ENCODE data around the gene TRAF2.

The TRAF2 gene

GRCh38 chr9:136886610-136887597 lies 588 bp downstream of the TRAF2 start:
- peak; percentile 6 for DNase-seq

DNA sequence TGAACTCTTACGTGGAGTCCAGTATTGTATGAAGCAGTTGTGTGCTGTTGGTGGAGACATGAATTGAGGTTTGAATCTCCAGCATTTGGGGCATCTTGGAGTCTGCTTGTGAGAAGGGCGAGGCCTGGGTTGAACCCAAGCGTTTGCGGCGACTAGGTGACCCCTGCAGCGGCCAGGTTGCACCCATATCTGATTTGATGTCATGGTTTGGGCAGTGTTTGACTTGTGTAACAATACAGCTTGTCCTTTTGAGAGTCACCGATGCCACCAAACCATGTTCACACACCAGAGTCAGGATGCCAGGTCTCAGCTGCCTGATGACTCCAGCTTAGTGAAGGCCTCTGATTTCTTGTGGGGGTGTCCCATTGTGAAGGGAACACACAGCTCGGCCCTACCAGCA lies 2.1 kb downstream of the TRAF2 start:
- DNase-seq: no peak

GRCh38 chr9:136889858-136890257 lies 3.5 kb downstream of the TRAF2 start:
- no peak for DNase-seq

- no peak for DNase-seq
Observed at GRCh38 chr9:136890661-136891060, 4.3 kb downstream of the TRAF2 start.

- no peak for DNase-seq
Observed at GRCh38 chr9:136896027-136896426, 9.7 kb downstream of the TRAF2 start.

DNA sequence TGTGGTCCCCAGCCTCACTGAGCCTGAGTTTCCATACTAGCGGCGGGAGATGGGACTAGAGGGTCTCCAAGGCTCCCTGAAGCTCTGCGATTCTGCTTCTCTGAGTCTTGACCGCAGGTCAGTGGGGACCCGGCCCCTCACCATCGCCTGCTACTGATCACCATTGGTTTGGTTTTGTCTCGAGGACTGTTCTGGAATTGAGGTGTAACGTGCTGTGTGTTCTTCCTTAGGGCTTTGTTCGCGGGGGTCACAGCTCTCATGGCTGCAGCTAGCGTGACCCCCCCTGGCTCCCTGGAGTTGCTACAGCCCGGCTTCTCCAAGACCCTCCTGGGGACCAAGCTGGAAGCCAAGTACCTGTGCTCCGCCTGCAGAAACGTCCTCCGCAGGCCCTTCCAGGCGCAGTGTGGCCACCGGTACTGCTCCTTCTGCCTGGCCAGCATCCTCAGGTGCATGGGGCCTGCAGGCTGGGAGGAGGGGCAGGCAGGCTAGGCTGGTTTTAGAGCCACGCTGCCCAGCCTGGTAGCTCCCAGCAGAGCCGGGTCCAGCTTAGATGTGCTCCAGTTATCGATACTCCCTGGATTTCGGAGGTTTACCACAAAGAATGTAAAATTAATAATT lies 12.3 kb downstream of the TRAF2 start:
- no peak for DNase-seq

GRCh38 chr9:136899196-136899595 lies 12.9 kb downstream of the TRAF2 start:
- no peak for DNase-seq

- DNase-seq: no peak
Observed at GRCh38 chr9:136900556-136900955, 14.2 kb downstream of the TRAF2 start.

DNA sequence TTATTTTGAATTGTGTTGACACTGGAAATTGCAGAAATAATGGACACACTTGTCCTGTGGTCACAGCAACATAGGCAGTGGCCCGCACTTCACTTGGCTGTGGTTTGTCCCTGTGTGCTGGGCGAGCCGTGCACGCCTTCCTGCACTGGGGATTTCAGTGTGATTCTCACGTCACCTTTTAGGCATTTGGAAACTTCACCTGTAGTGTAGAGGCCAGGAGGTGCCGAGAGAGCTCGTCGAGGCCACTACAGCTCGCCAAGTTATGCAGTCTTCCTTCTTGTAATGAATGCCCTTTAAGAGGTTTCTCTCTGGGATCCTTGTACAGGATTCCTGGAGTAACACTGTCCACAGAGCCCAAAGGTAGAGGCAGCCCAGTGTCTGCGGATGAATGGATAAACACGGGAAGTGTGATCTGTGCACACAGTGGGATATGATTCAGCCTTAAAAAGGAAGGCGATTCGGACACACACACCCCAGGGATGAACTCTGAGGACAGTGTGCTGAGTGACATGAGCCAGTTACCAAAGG lies 14.7 kb downstream of the TRAF2 start:
- no peak for DNase-seq

GRCh38 chr9:136901516-136902258 lies 15.4 kb downstream of the TRAF2 start:
- no peak for DNase-seq

GRCh38 chr9:136902259-136902821 lies 16.0 kb downstream of the TRAF2 start:
- no peak for DNase-seq

- DNase-seq: no peak
Observed at GRCh38 chr9:136903041-136903554, 16.8 kb downstream of the TRAF2 start.

DNA sequence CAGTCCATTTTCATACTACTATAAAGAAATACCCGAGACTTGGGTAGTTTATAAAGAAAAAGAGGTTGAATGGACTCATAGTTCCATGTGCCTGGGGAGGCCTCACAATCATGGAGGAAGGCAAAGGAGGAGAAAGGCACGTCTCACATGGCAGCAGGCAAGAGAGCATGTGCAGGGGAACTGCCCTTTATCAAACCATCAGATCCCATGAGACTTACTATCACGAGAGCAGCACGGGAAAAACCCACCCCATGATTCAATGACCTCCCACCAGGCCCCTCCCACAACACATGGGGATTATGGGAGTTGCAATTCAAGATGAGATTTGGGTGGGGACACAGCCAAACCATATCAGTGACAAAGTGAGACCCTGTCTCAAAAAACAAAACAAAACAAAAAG lies 19.9 kb downstream of the TRAF2 start:
- DNase-seq: no peak

DNA sequence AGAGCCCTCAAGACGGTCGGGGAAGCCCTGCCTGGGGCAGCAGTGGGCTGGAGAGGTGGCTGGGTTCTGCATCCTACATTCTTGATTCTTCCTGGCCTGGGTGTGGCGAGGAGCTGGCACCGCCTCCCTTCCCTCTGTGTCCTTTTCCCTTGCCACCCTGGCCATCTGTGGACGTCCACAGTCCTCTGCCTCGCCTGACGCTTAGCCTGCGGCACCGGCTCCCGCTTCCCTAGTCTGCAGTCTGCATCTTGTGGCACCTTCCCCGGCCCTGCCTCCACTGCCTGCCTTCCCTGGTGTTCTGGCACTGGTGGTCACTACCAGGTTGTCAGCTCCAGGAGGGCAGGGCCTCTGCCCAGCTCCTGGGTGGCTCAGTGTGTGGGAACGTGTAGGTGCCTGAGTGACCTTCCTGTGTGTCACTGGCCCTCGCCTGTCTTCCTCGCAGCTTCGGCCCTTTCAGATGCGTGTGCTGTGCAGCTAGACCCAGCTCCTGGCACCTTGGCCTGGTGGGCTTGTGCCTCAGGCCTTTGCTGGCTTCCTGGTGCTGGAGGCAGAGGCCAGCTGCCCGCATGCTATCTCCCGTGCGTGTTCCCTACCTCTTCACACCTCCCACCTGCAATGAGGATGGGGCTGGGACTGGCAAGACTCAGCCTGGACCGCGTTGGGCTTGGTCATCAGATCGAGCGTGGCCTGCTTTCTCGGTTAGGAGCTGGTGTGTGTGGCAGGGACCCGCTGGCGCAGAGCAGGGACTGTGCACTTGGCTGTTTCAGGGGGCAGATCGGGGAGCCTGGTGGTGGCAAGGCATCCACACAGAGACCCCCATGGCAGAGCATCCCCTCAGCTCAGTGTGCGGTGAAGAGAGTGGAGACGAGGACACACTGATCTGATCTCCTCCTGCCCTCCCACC lies 20.9 kb downstream of the TRAF2 start:
- DNase-seq: no peak

- no peak for DNase-seq
Observed at GRCh38 chr9:136910197-136910900, 24.0 kb downstream of the TRAF2 start.

GRCh38 chr9:136910901-136911245 lies 24.6 kb downstream of the TRAF2 start:
- no peak for DNase-seq

- no peak for DNase-seq
Observed at GRCh38 chr9:136913701-136914438, 27.6 kb downstream of the TRAF2 start.

DNA sequence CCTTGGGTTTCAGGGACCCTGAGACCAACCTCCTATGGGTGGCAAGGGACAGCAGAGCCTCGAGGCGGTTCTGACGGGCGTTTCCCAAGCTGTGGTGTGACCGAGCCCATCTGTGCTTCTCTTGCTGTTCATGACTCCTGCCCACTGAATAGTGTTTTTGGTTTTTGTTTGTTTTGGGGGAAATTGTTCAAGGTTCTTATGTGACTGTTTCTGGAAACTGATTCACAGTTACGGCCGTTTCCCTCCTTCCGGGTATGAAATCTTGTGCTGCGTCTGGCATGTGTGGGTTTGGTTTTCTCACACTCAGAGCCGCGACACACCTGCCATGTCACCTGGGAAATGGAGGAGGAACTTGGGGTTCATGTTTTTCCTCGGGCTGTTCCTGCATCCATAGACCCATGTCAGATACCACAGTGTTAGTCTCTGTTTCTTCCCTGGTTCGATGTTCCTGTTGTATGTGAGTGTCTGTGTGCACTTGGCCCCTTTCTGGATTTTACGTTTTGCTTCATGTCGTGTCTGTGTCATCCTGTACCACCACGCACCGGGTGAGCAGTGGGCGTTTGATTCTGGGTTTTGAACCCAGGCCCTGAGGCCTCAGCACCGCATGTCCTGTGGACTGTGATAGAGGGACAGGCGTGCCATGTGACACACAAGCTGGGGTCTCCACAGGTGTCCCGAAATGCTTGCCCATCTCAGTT lies 29.5 kb downstream of the TRAF2 start:
- DNase-seq: no peak

GRCh38 chr9:136916330-136917184 lies 30.2 kb downstream of the TRAF2 start:
- no peak for DNase-seq
